KMS-11 (cell line): ENCODE measurements around the gene STAC3.

Experiments used
- H2AFZ ChIP-seq: fragments of 200-600 bp; sonication (generic); 2 replicates; pipeline ENCODE4 v1.6.1; 2016; ENCODE audit warnings: antibody characterized with exemption, mixed run types, low read depth
- H3K27ac ChIP-seq: fragments of 200-600 bp; sonication (generic); 2 replicates; pipeline ENCODE4 v1.6.1; 2016; ENCODE audit warnings: mild to moderate bottlenecking, mixed run types
- H3K27me3 ChIP-seq: fragments of 200-600 bp; sonication (generic); 2 replicates; pipeline ENCODE4 v1.6.1; 2017; ENCODE audit warnings: mild to moderate bottlenecking, low read depth, mixed run types, moderate library complexity; ENCODE audit not compliant: insufficient read depth
- H3K36me3 ChIP-seq: fragments of 200-600 bp; sonication (generic); 2 replicates; pipeline ENCODE4 v1.6.1; 2017; ENCODE audit warnings: mild to moderate bottlenecking, mixed run types; ENCODE audit not compliant: insufficient read depth
- H3K4me1 ChIP-seq: fragments of 200-600 bp; sonication (generic); 2 replicates; pipeline ENCODE4 v1.6.1; 2016; ENCODE audit warnings: mild to moderate bottlenecking, low read depth, mixed run types; ENCODE audit not compliant: poor library complexity, severe bottlenecking
- H3K4me2 ChIP-seq: fragments of 200-600 bp; sonication (generic); 2 replicates; pipeline ENCODE4 v1.7.0; 2016; ENCODE audit warnings: mild to moderate bottlenecking, mixed run types
- H3K4me3 ChIP-seq: fragments of 200-600 bp; sonication (generic); IDR thresholded peaks from 2 replicates; pipeline ENCODE4 v1.6.1; 2017; ENCODE audit warnings: low read depth, low read length, mixed read lengths; ENCODE audit not compliant: insufficient read depth
- H3K79me2 ChIP-seq: fragments of 200-600 bp; sonication (generic); 2 replicates; pipeline ENCODE4 v1.6.1; 2016; ENCODE audit warnings: low read depth, mixed run types; ENCODE audit not compliant: insufficient read depth
- H3K9ac ChIP-seq: fragments of 200-600 bp; sonication (generic); 2 replicates; pipeline ENCODE4 v1.6.1; 2016; ENCODE audit warnings: mild to moderate bottlenecking, mixed run types
- H4K20me1 ChIP-seq: fragments of 200-600 bp; sonication (generic); 2 replicates; pipeline ENCODE4 v1.6.1; 2016; ENCODE audit warnings: mild to moderate bottlenecking, mixed run types; ENCODE audit not compliant: insufficient read depth
- CTCF ChIP-seq: fragments of 200-600 bp; sonication (generic); conservative IDR thresholded peaks from 2 replicates; pipeline ENCODE4 v1.6.1; 2017; ENCODE audit warnings: low read depth, mild to moderate bottlenecking, antibody characterized with exemption, low read length, moderate library complexity, mixed read lengths

STAC3 gene

GRCh38 chr12:57210926-57211692 lies 39.9 kb downstream of the STAC3 start:
- no peak for TF ChIP-seq CTCF
- no peaks in the 10 kb centered on the region for H3K79me2 ChIP-seq
- no peak overlapping the region for H2AFZ ChIP-seq
- H3K27ac ChIP-seq: no peak overlapping the region
- no peak overlapping the region for H3K9ac ChIP-seq
- no peaks in the 10 kb centered on the region for H4K20me1 ChIP-seq
- no peak overlapping the region for H3K4me3 ChIP-seq
- peaks cover 35% of the 10 kb centered on the region for H3K27me3 ChIP-seq
- no peaks in the 10 kb centered on the region for H3K36me3 ChIP-seq
- H3K4me1 ChIP-seq: peaks cover 32% of the 10 kb centered on the region
- H3K4me2 ChIP-seq: no peak overlapping the region

- TF ChIP-seq CTCF: no peak
- H2AFZ ChIP-seq: no peak overlapping the region
- H3K4me3 ChIP-seq: no peak overlapping the region
- H4K20me1 ChIP-seq: no peaks in the 10 kb centered on the region
- H3K79me2 ChIP-seq: no peaks in the 10 kb centered on the region
- peaks cover 35% of the 10 kb centered on the region for H3K27me3 ChIP-seq
- H3K9ac ChIP-seq: no peak overlapping the region
- H3K4me2 ChIP-seq: no peak overlapping the region
- no peak overlapping the region for H3K27ac ChIP-seq
- no peaks in the 10 kb centered on the region for H3K36me3 ChIP-seq
- peaks cover 26% of the 10 kb centered on the region for H3K4me1 ChIP-seq
Measured at GRCh38 chr12:57210461-57210860, 40.5 kb downstream of the STAC3 start.

GRCh38 chr12:57209916-57210315 lies 41.1 kb downstream of the STAC3 start:
- Histone ChIP-seq H3K36me3 (no peaks in the 10 kb centered on the region), H3K4me2 (no peak overlapping the region), H3K9ac (no peak overlapping the region), H2AFZ (no peak overlapping the region), H3K27me3 (peaks cover 35% of the 10 kb centered on the region), H4K20me1 (no peaks in the 10 kb centered on the region), H3K4me3 (no peak overlapping the region), H3K79me2 (no peaks in the 10 kb centered on the region), H3K27ac (no peak overlapping the region), H3K4me1 (peaks cover 20% of the 10 kb centered on the region)
- no peak for TF ChIP-seq CTCF

- no peak overlapping the region for H3K9ac ChIP-seq
- H4K20me1 ChIP-seq: no peaks in the 10 kb centered on the region
- no peaks in the 10 kb centered on the region for H3K79me2 ChIP-seq
- no peak overlapping the region for H3K4me2 ChIP-seq
- no peak overlapping the region for H3K4me3 ChIP-seq
- peaks cover 33% of the 10 kb centered on the region for H3K27me3 ChIP-seq
- H3K4me1 ChIP-seq: peaks cover 9% of the 10 kb centered on the region
- no peaks in the 10 kb centered on the region for H3K36me3 ChIP-seq
- H2AFZ ChIP-seq: no peak overlapping the region
- TF ChIP-seq CTCF: no peak
- no peak overlapping the region for H3K27ac ChIP-seq
Measured at GRCh38 chr12:57208631-57209282, 42.2 kb downstream of the STAC3 start.
